Measurements from ENCODE around the gene CHRM2. TPM values are rescaled to one million over a fixed set of nuclear protein-coding genes. Genes with fewer than 3 reads are reported as not detected.

The CHRM2 gene
- total and polyA plus RNA-seq, 7 donors = under 0.01 to 121 (median 97.3) TPM; not detected in 1

DNA sequence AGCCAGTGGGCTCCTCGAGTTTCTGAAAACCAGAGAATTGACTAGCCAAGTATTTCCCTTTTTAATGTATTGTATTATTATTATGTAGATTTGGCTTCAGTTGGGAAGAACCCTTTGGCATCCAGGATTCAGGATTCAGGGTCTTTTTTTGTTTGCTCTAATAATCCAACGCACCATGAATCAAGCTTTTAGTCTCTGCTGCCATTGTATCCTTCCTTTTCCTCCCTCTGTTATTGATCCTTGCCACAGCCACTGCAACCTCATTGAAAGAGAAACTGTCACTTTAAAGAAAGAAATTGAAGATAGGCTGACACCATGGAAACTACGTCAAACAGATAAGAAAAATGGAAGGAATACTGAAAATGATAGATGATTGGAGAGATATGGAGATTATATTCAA is 150.0 kb downstream of the CHRM2 start:
- Histone ChIP-seq H3K27me3 (no peaks in the 10 kb centered on the region), H3K27ac (no peak overlapping the region), H3K4me3 (no peak overlapping the region), H3K9me3 (no peaks in the 10 kb centered on the region), H3K36me3 (peaks cover 0 to 23% (median 0%) of the 10 kb centered on the region in 4 donors), H3K4me1 (no peaks in the 10 kb centered on the region)
- intact Hi-C loops (cut with DNase I) = no loop called here
- 67 to 68% methylated on average over 3 of the region's 3 CpGs for WGBS, 2 donors
- TF ChIP-seq POLR2A (IDR thresholded peaks at IDR 0.05) = no peak
- TF ChIP-seq, protein P1, sequence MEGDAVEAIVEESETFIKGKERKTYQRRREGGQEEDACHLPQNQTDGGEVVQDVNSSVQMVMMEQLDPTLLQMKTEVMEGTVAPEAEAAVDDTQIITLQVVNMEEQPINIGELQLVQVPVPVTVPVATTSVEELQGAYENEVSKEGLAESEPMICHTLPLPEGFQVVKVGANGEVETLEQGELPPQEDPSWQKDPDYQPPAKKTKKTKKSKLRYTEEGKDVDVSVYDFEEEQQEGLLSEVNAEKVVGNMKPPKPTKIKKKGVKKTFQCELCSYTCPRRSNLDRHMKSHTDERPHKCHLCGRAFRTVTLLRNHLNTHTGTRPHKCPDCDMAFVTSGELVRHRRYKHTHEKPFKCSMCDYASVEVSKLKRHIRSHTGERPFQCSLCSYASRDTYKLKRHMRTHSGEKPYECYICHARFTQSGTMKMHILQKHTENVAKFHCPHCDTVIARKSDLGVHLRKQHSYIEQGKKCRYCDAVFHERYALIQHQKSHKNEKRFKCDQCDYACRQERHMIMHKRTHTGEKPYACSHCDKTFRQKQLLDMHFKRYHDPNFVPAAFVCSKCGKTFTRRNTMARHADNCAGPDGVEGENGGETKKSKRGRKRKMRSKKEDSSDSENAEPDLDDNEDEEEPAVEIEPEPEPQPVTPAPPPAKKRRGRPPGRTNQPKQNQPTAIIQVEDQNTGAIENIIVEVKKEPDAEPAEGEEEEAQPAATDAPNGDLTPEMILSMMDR (IDR thresholded peaks at IDR 0.05) = no peak
- no peak for TF ChIP-seq POLR2AphosphoS5 (IDR thresholded peaks at IDR 0.05)
- TF ChIP-seq EP300 (IDR thresholded peaks at IDR 0.05) = no peak
- no peak for DNase-seq

DNA sequence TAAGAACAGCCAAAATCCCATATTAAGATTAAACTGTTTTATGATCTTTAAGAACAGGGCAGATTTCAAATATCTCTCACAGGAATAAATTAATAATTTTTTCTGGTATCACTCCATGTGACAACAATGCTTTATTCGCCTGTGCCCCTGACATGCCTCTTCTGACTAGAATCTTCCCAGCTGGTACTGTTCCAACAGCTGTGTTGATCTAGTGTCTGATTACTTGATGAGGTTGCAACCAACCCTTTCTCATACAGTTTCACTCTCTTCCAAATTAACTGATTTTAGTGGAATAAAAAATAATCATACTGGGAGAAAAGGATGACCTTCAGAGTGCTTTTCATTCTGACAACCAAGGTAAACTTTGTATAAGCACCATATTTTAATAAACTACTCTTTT is 151.9 kb downstream of the CHRM2 start:
- intact Hi-C loops (cut with DNase I) = no loop called here
- Histone ChIP-seq H3K4me1 (peaks cover 0 to 9% (median 2%) of the 10 kb centered on the region in 4 donors), H3K4me3 (no peak overlapping the region), H3K36me3 (peaks cover 0 to 15% (median 0%) of the 10 kb centered on the region in 4 donors), H3K27me3 (no peaks in the 10 kb centered on the region), H3K27ac (no peak overlapping the region), H3K9me3 (no peaks in the 10 kb centered on the region)
- no peak for DNase-seq
- WGBS, 2 donors = 80 to 95% methylated on average over 1 of the region's 1 CpG
- TF ChIP-seq EP300 (IDR thresholded peaks at IDR 0.05) (no peak), POLR2AphosphoS5 (IDR thresholded peaks at IDR 0.05) (no peak), POLR2A (IDR thresholded peaks at IDR 0.05) (no peak)
- TF ChIP-seq, protein P1 (IDR thresholded peaks at IDR 0.05) = no peak

DNA sequence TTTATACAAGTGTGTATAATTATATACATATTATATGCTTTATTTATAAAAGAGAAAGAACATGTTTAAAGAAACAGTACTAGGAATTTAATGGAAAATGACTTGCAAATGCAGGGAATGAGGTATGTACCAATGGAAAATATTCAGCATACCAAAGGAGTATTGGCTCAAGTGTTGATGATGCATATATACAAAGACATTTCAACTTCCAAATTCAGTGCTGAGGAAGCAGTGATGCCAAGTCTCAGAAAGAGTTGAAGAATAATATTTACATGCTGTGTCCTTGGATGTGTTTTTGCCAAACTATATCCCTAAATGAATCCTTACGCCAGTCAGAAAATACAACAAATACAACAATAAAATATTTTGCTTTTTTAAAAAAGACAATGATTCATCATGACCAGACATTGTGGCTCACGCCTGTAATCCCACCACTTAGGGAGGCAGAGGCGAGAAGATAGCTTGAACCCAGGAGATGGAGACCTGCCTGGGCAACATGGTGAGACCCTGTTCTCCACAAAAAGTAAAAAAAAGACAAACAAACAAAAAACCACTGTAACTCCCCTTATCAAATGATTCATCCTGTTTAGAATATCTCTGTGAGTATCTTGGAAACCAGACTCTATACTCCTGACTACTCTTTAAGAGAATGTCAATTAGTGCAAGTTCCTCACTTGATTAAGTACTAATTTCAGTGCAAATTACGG is 157.2 kb downstream of the CHRM2 start:
- Histone ChIP-seq H3K27me3 (no peaks in the 10 kb centered on the region), H3K9me3 (no peaks in the 10 kb centered on the region), H3K36me3 (no peaks in the 10 kb centered on the region), H3K4me3 (no peak overlapping the region), H3K4me1 (peaks cover 0 to 26% (median 11%) of the 10 kb centered on the region in 4 donors), H3K27ac (peak overlapping the region; percentile 33 to 76 (median 59))
- intact Hi-C loops (cut with DNase I) = no loop called here
- WGBS, 2 donors = 75 to 80% methylated on average over 4 of the region's 4 CpGs
- peak in 3 of 4 donors; percentile 25 to 41 (median 31) for TF ChIP-seq POLR2AphosphoS5 (IDR thresholded peaks at IDR 0.05)
- TF ChIP-seq, protein P1 (IDR thresholded peaks at IDR 0.05) = no peak
- no peak for TF ChIP-seq POLR2A (IDR thresholded peaks at IDR 0.05)
- TF ChIP-seq EP300 (IDR thresholded peaks at IDR 0.05) = peak in 1 of 4 donors; percentile 41
- DNase-seq = no peak

DNA sequence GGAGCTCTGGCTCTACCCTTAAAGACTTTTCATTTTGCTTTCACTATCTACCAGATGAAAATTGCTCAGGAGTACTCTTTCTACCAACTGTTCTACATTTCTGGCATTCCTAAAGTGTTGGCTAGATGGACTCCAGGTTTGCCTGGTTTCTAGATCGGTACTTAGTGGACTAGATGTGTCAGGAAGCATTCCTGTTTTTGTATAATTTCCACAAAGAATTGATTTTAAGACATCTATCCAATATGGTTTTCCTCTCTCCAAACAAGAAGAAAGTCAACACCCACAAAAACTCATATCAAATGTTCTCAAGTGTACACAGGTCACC is 157.7 kb downstream of the CHRM2 start:
- DNase-seq = no peak
- Histone ChIP-seq H3K27ac (peak overlapping the region; percentile 33 to 76 (median 59)), H3K36me3 (no peaks in the 10 kb centered on the region), H3K9me3 (no peaks in the 10 kb centered on the region), H3K27me3 (no peaks in the 10 kb centered on the region), H3K4me3 (no peak overlapping the region), H3K4me1 (peaks cover 0 to 26% (median 11%) of the 10 kb centered on the region in 4 donors)
- TF ChIP-seq EP300 (IDR thresholded peaks at IDR 0.05) (no peak), POLR2A (IDR thresholded peaks at IDR 0.05) (no peak), POLR2AphosphoS5 (IDR thresholded peaks at IDR 0.05) (no peak)
- intact Hi-C loops (cut with DNase I) = no loop called here
- 83% methylated on average over 1 of the region's 1 CpG for WGBS, 2 donors

DNA sequence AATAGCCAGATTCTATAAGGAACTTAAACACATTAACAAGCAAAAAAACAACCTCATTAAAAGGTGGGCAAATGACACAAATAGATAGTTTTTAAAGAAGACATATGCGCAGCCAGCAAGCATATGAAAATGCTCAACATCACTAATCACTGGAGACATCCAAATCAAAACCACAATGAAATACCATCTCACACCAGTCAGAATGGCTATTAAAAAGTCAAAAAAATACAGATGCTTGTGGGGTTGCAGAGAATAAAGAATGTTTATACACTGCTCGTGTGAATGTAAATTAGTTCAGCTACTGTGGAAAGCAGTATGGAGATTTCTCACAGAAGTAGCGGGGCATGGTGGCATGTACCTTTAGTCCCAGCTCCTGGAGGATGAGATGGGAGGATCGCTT is 164.0 kb downstream of the CHRM2 start:
- WGBS, 2 donors = 84% methylated on average over 4 of the region's 4 CpGs

More for the DNA sequence above, 164.0 kb downstream of the CHRM2 start:
- intact Hi-C loops (cut with DNase I) = no loop called here
- Histone ChIP-seq H3K27me3 (no peaks in the 10 kb centered on the region), H3K4me3 (no peak overlapping the region), H3K27ac (no peak overlapping the region), H3K36me3 (no peaks in the 10 kb centered on the region), H3K4me1 (peaks cover 0 to 6% (median 5%) of the 10 kb centered on the region in 4 donors), H3K9me3 (no peaks in the 10 kb centered on the region)
- DNase-seq = no peak
- TF ChIP-seq POLR2A (IDR thresholded peaks at IDR 0.05) (no peak), EP300 (IDR thresholded peaks at IDR 0.05) (no peak), POLR2AphosphoS5 (IDR thresholded peaks at IDR 0.05) (no peak)
- TF ChIP-seq, protein P1 (IDR thresholded peaks at IDR 0.05) = no peak

All from sigmoid colon (tissue), 7 donors.